K562 (cell line): ENCODE measurements around the gene TSEN54. TPM values are rescaled to one million over a fixed set of nuclear protein-coding genes. Genes with fewer than 3 reads are reported as not detected.

Experiments used
- CREB1 ChIP-seq, 2 experiments: sonication (generic) in 1 of 2; formaldehyde crosslinking in 1 of 2; IDR thresholded peaks; 2 replicates each; pipeline versions ENCODE4 v1.6.1 to v1.8.0; 2012 to 2022; ENCODE audit warnings: inconsistent platforms in 1 of 2, mild to moderate bottlenecking in 1 of 2, missing genetic modification reagents in 1 of 2, moderate library complexity in 1 of 2
- CXXC5 ChIP-seq: fragments of 250-450 bp; sonication (Bioruptor Pico); IDR thresholded peaks from 2 replicates; pipeline ENCODE4 v1.8.0; 2022; ENCODE audit warnings: inconsistent platforms, mild to moderate bottlenecking, moderate library complexity
- ETV1 ChIP-seq: fragments of 450-650 bp; conservative IDR thresholded peaks from 2 replicates; pipeline ENCODE4 v1.6.1; 2016; ENCODE audit warnings: missing genetic modification characterization, control low read depth, low read depth, missing compliant biosample characterization
- POLR2B ChIP-seq: fragments of 450-650 bp; IDR thresholded peaks from 2 replicates; pipeline ENCODE4 v1.6.1; 2018; ENCODE audit warnings: low read depth; ENCODE audit not compliant: partially characterized antibody
- RNF2 ChIP-seq: sonication (generic); IDR thresholded peaks from 2 replicates; pipeline ENCODE4 v1.6.1; 2016
- SLC30A9 ChIP-seq: fragments of 250-450 bp; sonication (Bioruptor Pico); IDR thresholded peaks from 2 replicates; pipeline ENCODE4 v1.8.0; 2022; ENCODE audit warnings: mild to moderate bottlenecking, moderate library complexity
- SREBF2 ChIP-seq: sonication (generic); formaldehyde crosslinking; IDR thresholded peaks from 2 replicates; pipeline ENCODE4 v1.4.0; 2020; ENCODE audit warnings: mild to moderate bottlenecking, missing genetic modification reagents
- TCFL5 ChIP-seq: fragments of 250-450 bp; sonication (Bioruptor Pico); conservative IDR thresholded peaks from 2 replicates; pipeline ENCODE4 v1.6.1; 2021; ENCODE audit warnings: mild to moderate bottlenecking, moderate library complexity, matching md5 sums
- ZNF512 ChIP-seq: IDR thresholded peaks from 2 replicates; pipeline ENCODE4 v1.6.1; 2016; ENCODE audit warnings: missing genetic modification characterization, missing compliant biosample characterization
- polyA plus RNA-seq, 8 experiments: library from polyadenylated mRNA; depleted of rRNA in 4 of 8; stranded (reverse) in 5 of 8; unstranded in 3 of 8; fragments of >200 nt; fragmentation: Nextera tagmentation in 2 of 8; fragmentation: Illumina TruSeq in 1 of 8; extraction: Ambion mirVana in 2 of 8; extraction: Trizol in 1 of 8; gene quantifications; 2 replicates each; pipeline versions ENCODE4 v1.2.1 to v1.2.3, GENCODE V29; 2011 to 2014; ENCODE audit warnings: inconsistent platforms in 1 of 8, missing spikeins in 1 of 8
- total RNA-seq, 7 experiments: library from RNA; depleted of rRNA in 6 of 7; stranded (reverse); fragments of >200 nt in 6 of 7; fragmentation: Illumina TruSeq in 2 of 7; extraction: Trizol in 2 of 7; gene quantifications; 2 replicates each; pipeline versions ENCODE4 v1.2.1 to v1.2.3, GENCODE V29; 2011 to 2021; ENCODE audit warnings: low replicate concordance in 1 of 7
- TF ChIP-seq, protein P1 (sequence below): fragments of 450-650 bp; IDR thresholded peaks from 2 replicates; pipeline ENCODE4 v1.6.1; 2016; ENCODE audit warnings: borderline replicate concordance
- TF ChIP-seq, protein P2 (sequence below): fragments of 250-450 bp; sonication (Bioruptor Pico); IDR thresholded peaks from 2 replicates; pipeline ENCODE4 v1.8.0; 2022; ENCODE audit warnings: inconsistent platforms, mild to moderate bottlenecking, moderate library complexity, borderline replicate concordance
- TF ChIP-seq, protein P3 (sequence below): conservative IDR thresholded peaks from 2 replicates; pipeline ENCODE4 v1.6.1; 2011; ENCODE audit warnings: low read depth, mild to moderate bottlenecking, low read length; ENCODE audit not compliant: control insufficient read depth
- TF ChIP-seq, protein P4 (sequence below): fragments of 250-450 bp; sonication (Bioruptor Pico); IDR thresholded peaks from 2 replicates; pipeline ENCODE4 v1.8.0; 2021; ENCODE audit warnings: mild to moderate bottlenecking, moderate library complexity

The TSEN54 gene
- total and polyA plus RNA-seq, 9 of the 15 experiments (the other 6 are each of a cell fraction or from before 2014, with no cell fraction given), result 5.9 to 64.3 (median 48.9) TPM

- TF ChIP-seq ZNF512 (tag), result no peak
- no peak for TF ChIP-seq CREB1 (IDR thresholded peaks at IDR 0.05)
- TF ChIP-seq CREB1 (CRISPR knock-in tag; IDR thresholded peaks at IDR 0.05), result no peak
- 0 out of 2 replicates have a peak, but pooled peaks have one; percentile 8 for TF ChIP-seq CXXC5 (CRISPR knock-in tag)
- TF ChIP-seq, protein P1, sequence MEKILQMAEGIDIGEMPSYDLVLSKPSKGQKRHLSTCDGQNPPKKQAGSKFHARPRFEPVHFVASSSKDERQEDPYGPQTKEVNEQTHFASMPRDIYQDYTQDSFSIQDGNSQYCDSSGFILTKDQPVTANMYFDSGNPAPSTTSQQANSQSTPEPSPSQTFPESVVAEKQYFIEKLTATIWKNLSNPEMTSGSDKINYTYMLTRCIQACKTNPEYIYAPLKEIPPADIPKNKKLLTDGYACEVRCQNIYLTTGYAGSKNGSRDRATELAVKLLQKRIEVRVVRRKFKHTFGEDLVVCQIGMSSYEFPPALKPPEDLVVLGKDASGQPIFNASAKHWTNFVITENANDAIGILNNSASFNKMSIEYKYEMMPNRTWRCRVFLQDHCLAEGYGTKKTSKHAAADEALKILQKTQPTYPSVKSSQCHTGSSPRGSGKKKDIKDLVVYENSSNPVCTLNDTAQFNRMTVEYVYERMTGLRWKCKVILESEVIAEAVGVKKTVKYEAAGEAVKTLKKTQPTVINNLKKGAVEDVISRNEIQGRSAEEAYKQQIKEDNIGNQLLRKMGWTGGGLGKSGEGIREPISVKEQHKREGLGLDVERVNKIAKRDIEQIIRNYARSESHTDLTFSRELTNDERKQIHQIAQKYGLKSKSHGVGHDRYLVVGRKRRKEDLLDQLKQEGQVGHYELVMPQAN, result peak; percentile 58
- TF ChIP-seq, protein P2, sequence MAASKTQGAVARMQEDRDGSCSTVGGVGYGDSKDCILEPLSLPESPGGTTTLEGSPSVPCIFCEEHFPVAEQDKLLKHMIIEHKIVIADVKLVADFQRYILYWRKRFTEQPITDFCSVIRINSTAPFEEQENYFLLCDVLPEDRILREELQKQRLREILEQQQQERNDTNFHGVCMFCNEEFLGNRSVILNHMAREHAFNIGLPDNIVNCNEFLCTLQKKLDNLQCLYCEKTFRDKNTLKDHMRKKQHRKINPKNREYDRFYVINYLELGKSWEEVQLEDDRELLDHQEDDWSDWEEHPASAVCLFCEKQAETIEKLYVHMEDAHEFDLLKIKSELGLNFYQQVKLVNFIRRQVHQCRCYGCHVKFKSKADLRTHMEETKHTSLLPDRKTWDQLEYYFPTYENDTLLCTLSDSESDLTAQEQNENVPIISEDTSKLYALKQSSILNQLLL (CRISPR knock-in tag), result no peak
- TF ChIP-seq RNF2, result no peak
- TF ChIP-seq, protein P3, sequence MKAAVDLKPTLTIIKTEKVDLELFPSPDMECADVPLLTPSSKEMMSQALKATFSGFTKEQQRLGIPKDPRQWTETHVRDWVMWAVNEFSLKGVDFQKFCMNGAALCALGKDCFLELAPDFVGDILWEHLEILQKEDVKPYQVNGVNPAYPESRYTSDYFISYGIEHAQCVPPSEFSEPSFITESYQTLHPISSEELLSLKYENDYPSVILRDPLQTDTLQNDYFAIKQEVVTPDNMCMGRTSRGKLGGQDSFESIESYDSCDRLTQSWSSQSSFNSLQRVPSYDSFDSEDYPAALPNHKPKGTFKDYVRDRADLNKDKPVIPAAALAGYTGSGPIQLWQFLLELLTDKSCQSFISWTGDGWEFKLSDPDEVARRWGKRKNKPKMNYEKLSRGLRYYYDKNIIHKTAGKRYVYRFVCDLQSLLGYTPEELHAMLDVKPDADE, result no peak; the same call in 1 of the 2 replicates
- TF ChIP-seq TCFL5, result no peak
- TF ChIP-seq ETV1 (tag), result no peak
- TF ChIP-seq, protein P4, sequence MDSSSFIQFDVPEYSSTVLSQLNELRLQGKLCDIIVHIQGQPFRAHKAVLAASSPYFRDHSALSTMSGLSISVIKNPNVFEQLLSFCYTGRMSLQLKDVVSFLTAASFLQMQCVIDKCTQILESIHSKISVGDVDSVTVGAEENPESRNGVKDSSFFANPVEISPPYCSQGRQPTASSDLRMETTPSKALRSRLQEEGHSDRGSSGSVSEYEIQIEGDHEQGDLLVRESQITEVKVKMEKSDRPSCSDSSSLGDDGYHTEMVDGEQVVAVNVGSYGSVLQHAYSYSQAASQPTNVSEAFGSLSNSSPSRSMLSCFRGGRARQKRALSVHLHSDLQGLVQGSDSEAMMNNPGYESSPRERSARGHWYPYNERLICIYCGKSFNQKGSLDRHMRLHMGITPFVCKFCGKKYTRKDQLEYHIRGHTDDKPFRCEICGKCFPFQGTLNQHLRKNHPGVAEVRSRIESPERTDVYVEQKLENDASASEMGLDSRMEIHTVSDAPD (CRISPR knock-in tag), result no peak
- TF ChIP-seq POLR2B, result no peak
- TF ChIP-seq SREBF2 (CRISPR knock-in tag), result no peak
- TF ChIP-seq SLC30A9, result no peak
These were observed 430 bp downstream of the TSEN54 start (continued) for GRCh38 chr17:75516619-75517296.
